ENCODE measurements around the gene FAM222A.

Gene FAM222A

GRCh38 chr12:109753054-109753401 lies 39.4 kb downstream of the FAM222A start:
- no peak for TF ChIP-seq CTCF (IDR thresholded peaks at IDR 0.05; ENCODE audit: low read depth, low read length)

GRCh38 chr12:109753959-109754358 lies 40.3 kb downstream of the FAM222A start:
- TF ChIP-seq CTCF (IDR thresholded peaks at IDR 0.05; ENCODE audit: low read depth, low read length), result no peak
- DNase-seq (ENCODE audit: extremely low read depth, low read depth), result no peak

More at GRCh38 chr12:109753054-109753401, 39.4 kb downstream of the FAM222A start:
- no peak for DNase-seq (ENCODE audit: extremely low read depth, low read depth)

DNA sequence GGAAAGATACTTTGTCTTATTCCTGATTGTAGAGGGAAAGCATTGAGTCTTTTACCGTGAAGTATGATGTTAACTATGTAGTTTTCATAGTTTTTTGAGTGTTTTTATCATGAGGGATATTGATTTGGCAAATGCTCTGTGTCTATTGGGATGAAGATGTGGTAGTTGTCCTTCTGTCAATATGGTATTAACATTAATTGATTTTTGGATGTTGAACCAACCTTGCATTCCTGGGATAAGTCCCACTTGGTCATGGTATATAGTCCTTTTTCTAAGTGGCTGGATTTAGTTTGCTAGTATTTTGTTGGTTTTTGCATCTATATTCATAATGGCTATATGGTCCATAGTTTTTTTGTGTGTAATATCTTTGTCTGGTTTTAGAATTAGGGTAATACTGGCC lies 42.8 kb downstream of the FAM222A start:
- no peak for DNase-seq (ENCODE audit: extremely low read depth, low read depth)
- TF ChIP-seq CTCF (IDR thresholded peaks at IDR 0.05; ENCODE audit: low read depth, low read length), result no peak

GRCh38 chr12:109757671-109758265 lies 44.1 kb downstream of the FAM222A start:
- no peak for TF ChIP-seq CTCF (IDR thresholded peaks at IDR 0.05; ENCODE audit: low read depth, low read length)
- DNase-seq (ENCODE audit: extremely low read depth, low read depth), result no peak

- no peak for TF ChIP-seq CTCF (IDR thresholded peaks at IDR 0.05; ENCODE audit: low read depth, low read length)
- no peak for DNase-seq (ENCODE audit: extremely low read depth, low read depth)
These were observed 45.1 kb downstream of the FAM222A start for GRCh38 chr12:109758426-109759420.

GRCh38 chr12:109759595-109759994 lies 46.0 kb downstream of the FAM222A start:
- no peak for TF ChIP-seq CTCF (IDR thresholded peaks at IDR 0.05; ENCODE audit: low read depth, low read length)
- DNase-seq (ENCODE audit: extremely low read depth, low read depth), result no peak
